Gastroesophageal sphincter (tissue), 3 donors: ENCODE measurements around the gene SEMA3A.

ENCODE experiments used
- EP300 ChIP-seq: sonication (generic); formaldehyde crosslinking; IDR thresholded peaks from one replicate; pipeline ENCODE4 v1.6.1; 2017; ENCODE audit warnings: antibody characterized with exemption, mild to moderate bottlenecking
- POLR2A ChIP-seq, 2 donors: fragments of 450-650 bp; IDR thresholded peaks; one replicate each; pipeline ENCODE4 v1.6.1; 2017; ENCODE audit warnings: antibody characterized with exemption in 2 of 2, mild to moderate bottlenecking in 2 of 2, moderate library complexity in 1 of 2
- TF ChIP-seq, protein P1 (sequence below), 4 experiments: fragments of 200-600 bp in 2 of 4; fragments of 450-650 bp in 2 of 4; sonication (generic) in 1 of 4; IDR thresholded peaks; one replicate each; pipeline ENCODE4 v1.5.1; 2017 to 2019; ENCODE audit warnings: antibody characterized with exemption in 4 of 4, mild to moderate bottlenecking in 2 of 4, moderate library complexity in 2 of 4

DNA sequence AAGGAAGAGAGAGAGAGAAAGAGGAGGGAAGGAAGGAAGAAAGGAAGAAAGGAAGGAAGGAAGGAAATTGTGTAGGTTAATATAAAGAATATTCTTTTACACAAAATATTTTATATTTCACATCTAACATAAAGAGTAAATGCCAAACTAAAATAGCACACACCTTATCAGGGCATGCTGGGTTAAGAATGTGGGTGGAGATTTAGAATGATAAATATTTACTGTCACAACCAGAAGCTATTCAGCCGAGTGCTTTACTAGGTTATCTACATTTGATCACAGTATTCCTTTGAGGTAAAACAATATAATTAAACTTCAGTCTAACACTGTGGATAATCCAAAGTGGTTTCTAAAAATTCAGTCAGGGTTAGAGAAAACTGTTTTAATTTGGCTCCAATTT lies 103.3 kb downstream of the SEMA3A start:
- TF ChIP-seq EP300 = no peak
- TF ChIP-seq, protein P1, sequence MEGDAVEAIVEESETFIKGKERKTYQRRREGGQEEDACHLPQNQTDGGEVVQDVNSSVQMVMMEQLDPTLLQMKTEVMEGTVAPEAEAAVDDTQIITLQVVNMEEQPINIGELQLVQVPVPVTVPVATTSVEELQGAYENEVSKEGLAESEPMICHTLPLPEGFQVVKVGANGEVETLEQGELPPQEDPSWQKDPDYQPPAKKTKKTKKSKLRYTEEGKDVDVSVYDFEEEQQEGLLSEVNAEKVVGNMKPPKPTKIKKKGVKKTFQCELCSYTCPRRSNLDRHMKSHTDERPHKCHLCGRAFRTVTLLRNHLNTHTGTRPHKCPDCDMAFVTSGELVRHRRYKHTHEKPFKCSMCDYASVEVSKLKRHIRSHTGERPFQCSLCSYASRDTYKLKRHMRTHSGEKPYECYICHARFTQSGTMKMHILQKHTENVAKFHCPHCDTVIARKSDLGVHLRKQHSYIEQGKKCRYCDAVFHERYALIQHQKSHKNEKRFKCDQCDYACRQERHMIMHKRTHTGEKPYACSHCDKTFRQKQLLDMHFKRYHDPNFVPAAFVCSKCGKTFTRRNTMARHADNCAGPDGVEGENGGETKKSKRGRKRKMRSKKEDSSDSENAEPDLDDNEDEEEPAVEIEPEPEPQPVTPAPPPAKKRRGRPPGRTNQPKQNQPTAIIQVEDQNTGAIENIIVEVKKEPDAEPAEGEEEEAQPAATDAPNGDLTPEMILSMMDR (IDR thresholded peaks at IDR 0.05) = no peak
- TF ChIP-seq POLR2A (IDR thresholded peaks at IDR 0.05) = no peak
